ENCODE data around the gene TTC33.

GRCh38 chr5:40797273-40798011 is 41.7 kb upstream of the TTC33 start:
- no peak for TF ChIP-seq CTCF (IDR thresholded peaks at IDR 0.05)
- TF ChIP-seq EZH2 (IDR thresholded peaks at IDR 0.05; ENCODE audit: borderline replicate concordance, insufficient read depth, low read depth, low read length, poor library complexity, severe bottlenecking) = no peak
